ENCODE data around the gene IGFBP3. TPM values are rescaled to one million over a fixed set of nuclear protein-coding genes. Genes with fewer than 3 reads are reported as not detected.

Gene IGFBP3
- total RNA-seq, 1 donor from 2014 or later: 12.1 TPM

DNA sequence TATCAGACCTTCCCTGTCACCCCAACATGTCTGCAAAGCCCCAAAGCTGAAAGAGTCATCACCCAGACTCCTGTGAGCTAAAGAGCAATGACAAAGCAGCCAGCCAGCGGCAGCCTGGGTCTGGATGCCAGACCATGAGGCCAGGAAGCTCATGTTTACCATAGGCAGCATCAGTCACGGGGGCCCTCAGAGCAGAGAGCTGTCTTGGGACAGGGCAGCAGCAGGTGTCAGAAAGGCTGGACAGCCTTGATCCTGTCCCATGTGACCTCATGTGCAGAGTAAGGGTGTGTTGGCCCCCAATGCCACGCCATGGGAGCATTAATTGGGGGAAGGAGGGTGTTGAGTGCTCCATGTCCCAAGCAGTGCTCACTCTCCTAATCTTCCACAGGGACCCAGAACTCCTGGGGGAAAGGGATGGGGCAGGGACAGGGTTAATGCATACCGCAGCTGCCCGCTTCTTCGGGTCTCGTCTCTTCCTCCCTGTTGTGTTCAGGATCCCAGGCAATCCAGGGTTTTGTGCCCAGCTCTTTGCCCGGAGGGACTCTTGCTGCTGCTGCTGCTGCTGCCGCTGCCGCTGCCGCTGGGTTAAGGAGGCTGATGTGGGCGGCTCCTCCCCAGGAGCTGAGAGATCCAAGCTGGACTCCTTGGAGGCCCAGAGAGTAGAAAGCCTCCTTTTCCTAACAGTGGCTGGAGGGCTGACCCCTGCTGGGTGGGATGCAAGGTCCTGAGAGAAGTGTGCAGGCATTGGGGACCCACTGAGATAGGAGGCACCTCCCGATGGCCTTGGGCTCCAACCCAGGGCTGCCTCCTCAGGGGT, 55.3 kb downstream of the IGFBP3 start:
- TF ChIP-seq, protein P1, sequence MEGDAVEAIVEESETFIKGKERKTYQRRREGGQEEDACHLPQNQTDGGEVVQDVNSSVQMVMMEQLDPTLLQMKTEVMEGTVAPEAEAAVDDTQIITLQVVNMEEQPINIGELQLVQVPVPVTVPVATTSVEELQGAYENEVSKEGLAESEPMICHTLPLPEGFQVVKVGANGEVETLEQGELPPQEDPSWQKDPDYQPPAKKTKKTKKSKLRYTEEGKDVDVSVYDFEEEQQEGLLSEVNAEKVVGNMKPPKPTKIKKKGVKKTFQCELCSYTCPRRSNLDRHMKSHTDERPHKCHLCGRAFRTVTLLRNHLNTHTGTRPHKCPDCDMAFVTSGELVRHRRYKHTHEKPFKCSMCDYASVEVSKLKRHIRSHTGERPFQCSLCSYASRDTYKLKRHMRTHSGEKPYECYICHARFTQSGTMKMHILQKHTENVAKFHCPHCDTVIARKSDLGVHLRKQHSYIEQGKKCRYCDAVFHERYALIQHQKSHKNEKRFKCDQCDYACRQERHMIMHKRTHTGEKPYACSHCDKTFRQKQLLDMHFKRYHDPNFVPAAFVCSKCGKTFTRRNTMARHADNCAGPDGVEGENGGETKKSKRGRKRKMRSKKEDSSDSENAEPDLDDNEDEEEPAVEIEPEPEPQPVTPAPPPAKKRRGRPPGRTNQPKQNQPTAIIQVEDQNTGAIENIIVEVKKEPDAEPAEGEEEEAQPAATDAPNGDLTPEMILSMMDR (IDR thresholded peaks at IDR 0.05; ENCODE audit: insufficient read depth, low read length, severe bottlenecking): no peak
- FAIRE-seq (no peak), DNase-seq (ENCODE audit: low read depth) (no peak)
- H3K4me3 ChIP-seq (ENCODE audit: low read depth, low read length): no peak overlapping the region
- peaks cover 2% of the 10 kb centered on the region for H3K27me3 ChIP-seq (ENCODE audit: control insufficient read depth, insufficient read depth, low read length)
- H3K36me3 ChIP-seq (ENCODE audit: control insufficient read depth, insufficient read depth, low read length): no peaks in the 10 kb centered on the region

GRCh38 chr7:45863715-45864114, 57.4 kb downstream of the IGFBP3 start:
- no peak overlapping the region for H3K4me3 ChIP-seq (ENCODE audit: low read depth, low read length)
- no peak for DNase-seq (ENCODE audit: low read depth)
- TF ChIP-seq, protein P1 (IDR thresholded peaks at IDR 0.05; ENCODE audit: insufficient read depth, low read length, severe bottlenecking): no peak
- H3K27me3 ChIP-seq (ENCODE audit: control insufficient read depth, insufficient read depth, low read length): peaks cover 2% of the 10 kb centered on the region
- no peak for FAIRE-seq
- no peaks in the 10 kb centered on the region for H3K36me3 ChIP-seq (ENCODE audit: control insufficient read depth, insufficient read depth, low read length)

Other genes with a start within 250 kb of the IGFBP3 start
- under 0.01 TPM in 1 of 2 replicates, not detected in the other for gene CCDC201, start 48.2 kb downstream of the IGFBP3 start, total RNA-seq
- under 0.01 and 0.13 TPM in 2 replicates for gene IGFBP1, start 32.8 kb downstream of the IGFBP3 start, total RNA-seq